Inflammatory macrophage treated with lipopolysaccharide for 4 hours (primary cell): ENCODE results near the gene GREM2.

Source experiments
- DNase-seq: peaks from one replicate; pipeline ENCODE4 v3.0.0-alpha.2; 2020

GREM2 gene

DNA sequence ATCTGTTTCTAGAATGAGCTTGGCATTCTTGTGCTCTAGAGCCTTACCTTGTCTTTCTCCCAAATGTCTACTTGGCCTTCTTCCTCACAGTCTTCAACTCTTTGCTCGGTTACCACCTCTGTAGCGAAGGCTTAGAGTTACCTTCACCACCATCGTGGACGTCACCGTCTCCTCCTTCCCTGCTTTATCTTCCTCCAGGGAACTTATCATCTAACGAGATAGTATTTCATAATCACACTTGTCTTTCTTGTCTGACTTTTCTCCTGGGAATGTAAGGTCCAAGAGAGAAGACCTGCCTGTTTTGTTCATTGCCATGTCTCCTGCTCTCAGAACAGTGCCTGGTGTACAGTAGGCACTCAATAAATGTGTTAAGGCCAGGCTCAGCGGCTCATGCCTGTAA is 115.6 kb downstream of the GREM2 start:
- no peak for DNase-seq

DNA sequence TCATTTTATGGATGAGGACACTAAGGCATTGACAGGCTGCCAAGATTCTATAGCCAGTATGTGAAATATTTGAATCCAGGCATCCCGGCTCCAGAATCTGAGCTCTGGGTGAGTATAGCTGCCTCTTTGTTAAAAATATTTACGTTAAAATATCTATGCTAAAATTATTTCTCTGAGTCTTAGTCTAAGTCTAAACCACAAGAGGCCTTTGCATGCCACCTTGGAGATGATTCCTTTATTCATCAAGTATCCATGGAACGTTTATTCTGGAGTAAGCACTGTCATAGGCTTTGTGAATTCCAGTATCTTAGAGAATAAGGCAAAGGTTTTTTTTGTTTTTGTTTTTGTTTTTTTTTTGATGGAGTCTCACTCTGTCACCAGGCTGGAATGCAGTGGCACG is 116.4 kb downstream of the GREM2 start:
- DNase-seq = no peak

DNA sequence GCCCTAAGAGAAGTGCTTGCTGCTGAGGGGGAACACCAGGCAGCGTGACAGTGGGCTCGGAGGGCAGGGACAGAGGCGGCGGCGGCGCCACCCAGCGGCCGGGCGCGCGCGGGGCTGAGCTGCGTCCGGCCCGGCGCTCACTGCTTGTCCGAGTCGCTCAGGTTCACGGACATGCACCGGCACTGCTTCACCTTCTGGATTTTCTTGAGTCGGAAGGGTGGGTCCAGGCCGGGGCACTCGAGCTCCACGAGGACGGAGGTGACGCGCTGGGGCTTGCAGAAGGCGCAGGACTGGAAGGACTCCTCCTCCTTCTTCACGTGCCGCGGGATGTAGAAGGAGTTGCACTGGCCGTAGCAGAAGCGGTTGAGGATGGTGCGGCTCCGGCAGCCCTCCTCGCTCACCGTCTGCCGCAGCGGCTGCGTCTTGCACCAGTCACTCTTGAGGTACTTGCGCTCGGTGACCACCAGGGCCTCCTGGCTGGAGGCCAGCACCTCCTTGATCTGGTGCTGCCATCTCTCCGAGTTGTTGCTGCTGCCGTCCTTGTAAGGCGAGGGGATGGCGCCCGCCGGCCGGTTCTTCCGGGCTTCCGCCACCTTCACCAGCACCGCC is 119.0 kb downstream of the GREM2 start:
- DNase-seq = no peak

DNA sequence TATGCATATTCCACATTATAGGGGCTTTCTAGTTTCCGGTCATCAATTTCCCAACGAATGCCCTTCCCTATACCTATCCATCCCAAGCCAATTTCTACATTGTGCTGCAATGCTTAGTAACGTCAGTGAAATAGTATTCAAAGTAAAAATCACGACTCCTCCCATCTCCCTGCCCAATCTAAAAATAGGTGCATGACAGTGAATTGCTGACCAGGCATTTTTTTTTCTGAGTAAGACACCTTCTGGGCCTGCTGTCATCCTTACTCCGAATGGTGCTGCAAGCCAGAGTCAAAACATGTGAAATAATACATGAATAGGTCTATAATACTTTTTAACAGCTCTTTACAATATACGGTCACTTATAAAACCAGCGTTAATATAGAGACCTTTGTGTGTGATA is 120.2 kb downstream of the GREM2 start:
- no peak for DNase-seq

DNA sequence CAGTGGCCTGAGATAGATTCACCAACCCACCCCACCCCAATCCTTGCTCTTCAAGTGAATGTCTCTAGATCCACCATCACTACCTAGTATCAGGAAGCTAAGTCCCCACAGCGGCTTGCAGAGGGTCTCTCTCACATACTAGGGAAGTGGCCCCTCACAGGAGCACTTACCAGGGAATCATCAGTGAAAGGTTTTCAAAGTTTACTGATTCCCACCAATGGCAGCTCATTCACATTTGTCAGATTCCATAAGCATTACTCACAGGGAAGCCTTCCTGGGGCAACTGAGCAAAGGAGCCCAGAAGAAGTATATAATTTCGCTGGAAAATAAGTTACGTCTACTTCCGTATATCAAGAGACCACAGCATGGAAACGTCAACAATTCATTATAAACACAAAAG is 120.8 kb downstream of the GREM2 start:
- DNase-seq = no peak

DNA sequence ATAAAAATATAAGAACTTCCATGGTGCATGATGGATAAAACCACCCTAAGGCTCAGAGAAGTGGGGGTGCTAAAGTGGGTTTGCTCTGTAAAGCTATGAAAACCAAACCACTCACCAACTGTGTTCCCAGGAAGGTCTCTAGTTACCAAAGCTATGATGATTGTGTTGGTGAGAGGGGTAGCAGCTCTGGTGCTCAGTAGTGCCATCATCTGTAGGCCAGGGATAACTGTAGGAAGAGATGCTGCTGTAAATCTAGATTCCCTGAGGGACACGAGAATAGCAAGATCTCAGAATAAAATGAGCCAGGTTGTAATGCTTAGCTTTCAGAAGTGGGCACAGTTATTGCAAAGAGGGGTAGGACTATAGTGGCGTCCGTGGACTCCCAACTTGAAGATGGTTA is 124.5 kb downstream of the GREM2 start:
- DNase-seq = no peak

DNA sequence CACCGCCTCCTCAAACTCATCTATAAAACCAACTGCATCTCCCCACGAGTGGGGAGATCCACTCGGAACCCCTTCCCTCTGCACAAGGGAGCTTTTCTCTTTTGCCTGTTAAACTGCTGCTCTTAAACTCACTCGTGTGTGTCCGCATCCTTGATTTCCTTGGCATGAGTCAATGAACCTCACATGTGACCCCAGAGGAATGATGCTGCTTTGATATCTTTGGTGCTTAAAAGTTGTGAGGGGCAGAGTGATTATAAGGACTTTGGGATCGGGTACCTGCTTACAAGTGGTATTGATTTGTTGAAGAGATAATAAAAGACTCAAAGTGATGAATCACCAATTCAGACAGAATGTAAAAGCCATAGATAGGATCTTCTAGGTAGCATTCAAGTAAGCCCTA is 125.3 kb downstream of the GREM2 start:
- DNase-seq = no peak

DNA sequence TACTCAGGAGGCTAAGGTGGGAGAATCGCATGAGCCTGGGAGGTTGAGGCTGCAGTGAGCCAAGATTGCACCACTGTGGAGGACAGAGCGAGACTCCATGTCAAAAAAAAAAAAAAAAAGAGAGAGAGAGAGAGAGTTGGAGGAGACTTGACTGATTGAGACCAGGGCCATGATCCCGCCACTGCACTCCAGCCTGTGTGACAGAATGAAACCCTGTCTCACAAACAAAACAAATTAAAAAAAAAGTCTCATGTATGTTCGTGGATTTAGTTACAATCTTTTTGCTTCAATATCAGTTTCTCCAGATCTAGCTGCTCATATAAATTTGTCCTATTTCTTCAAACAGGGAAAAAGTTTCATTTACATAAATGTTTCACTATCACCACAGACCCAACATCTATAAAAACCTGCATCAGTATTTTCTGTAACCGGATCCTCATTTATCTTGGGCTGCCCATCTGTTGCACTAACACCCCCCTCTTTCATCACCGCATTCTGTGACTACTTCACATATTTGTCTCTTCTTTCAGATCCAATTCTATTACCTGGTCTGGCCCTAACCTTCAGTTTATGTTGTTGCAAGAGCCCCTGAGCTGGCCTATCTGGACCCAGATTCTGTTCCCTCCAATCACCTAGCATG is 127.0 kb downstream of the GREM2 start:
- no peak for DNase-seq

DNA sequence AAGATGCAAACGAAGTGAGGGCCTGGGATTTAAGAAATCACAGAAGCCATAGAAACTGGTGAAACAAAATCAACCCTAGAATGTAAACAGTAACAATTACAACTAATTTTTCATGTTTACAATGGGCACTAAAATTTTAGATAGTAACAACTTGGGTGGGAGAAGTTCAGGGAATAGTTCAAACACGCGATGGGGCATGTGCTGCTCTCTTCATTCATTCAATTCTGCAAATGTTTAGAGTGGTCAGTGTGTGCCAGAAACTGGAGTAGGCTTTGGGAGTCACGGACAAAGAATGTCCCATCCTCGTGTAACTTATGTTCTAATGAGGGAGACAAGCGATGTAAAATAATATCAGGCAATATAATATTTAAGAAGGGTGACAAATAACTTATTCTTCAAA is 133.4 kb downstream of the GREM2 start:
- DNase-seq = no peak

DNA sequence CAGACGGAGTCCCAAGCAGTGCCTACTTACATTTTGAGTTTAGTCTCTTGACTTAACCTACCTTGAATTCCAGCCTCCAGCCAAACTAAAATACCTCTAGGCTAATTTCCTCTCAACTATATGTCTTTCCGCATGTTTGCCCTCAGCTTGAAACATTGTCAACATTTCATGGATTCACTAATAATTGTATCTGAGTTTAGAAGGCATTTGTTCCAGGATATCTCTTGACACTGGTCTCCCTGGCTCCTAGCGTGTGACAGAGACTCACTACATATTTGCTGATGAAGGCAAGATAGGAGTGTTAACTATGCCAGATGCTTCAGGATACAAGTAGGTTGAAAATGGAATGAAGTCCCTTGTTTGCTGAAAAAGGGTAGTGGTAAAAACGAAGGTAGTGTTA is 136.1 kb downstream of the GREM2 start:
- DNase-seq = no peak

DNA sequence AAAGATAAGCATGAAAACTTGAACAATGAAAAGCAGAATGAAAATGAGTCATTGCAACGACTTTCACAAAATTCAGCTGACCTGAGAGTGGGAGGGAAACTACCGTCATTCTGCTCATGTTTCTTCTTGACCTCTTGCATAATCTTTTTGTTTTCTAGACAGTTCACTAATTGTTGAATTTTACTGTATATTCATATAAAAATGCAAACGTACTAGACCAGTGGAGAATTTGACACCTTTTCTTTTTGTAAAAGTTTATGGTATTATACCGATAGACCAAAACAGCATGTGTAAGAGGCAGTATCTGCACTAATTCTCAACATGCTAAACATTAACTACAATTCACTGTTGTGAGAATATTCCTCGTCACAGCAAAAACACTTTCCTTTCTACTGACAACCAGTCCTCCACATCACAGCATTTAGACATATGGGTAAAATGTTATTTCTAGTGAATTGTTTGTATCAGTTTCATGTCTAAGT is 137.8 kb downstream of the GREM2 start:
- peak; percentile 26 for DNase-seq

DNA sequence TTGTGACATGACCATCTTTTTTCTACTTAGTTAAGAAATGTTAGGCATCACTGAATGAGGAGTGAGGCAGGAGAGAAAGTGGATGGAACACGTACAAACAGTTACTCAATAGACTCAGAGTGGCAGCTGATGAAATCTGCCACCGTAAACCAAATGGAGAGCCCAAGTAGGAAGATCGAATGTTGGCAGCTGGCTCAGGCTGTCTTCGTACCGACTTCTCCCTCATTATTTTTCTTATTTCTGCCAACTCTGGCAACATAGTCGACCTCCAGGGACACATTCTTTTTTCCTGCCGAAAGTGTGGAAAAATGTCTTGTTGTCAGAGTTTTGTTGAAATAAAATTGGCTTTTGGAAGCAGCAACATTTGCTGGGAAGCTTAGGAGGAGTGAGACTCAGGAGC is 143.3 kb downstream of the GREM2 start:
- no peak for DNase-seq

DNA sequence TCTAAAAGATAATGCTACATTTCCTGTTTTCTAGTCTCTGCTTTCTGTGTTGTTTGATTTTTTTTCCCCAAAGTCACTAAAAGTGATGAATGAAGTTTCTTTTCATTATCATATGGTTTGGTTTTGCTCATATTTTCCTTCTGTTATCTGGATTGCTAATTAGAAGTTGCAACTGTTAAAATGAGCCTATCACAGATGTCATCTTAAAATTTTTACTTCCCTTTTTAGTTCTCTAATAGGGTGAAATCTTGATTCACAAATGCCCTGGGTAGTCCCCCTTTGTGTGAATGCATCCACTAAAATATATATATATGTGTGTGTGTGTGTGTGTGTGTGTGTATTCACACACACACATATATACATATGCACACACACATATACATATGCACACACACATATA is 144.1 kb downstream of the GREM2 start:
- DNase-seq = no peak

DNA sequence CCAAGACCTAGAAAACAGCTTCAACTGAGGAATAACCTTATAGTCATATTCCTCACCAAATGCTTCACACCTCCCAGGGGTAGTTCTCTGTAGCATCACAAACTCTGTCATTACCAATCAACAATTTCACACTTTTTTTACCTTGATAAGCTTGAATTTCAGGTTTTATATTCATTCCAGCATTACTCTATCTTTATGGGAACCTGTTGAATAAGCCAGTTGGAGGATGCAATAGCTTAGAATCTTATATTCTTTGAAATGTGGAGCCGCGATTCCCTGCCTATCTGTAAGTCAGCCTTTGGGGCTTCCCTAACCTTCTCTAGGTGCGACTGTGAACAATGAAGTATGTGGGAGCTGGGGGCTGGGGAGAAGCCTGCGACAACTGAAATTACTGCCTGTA is 145.4 kb downstream of the GREM2 start:
- DNase-seq = no peak

DNA sequence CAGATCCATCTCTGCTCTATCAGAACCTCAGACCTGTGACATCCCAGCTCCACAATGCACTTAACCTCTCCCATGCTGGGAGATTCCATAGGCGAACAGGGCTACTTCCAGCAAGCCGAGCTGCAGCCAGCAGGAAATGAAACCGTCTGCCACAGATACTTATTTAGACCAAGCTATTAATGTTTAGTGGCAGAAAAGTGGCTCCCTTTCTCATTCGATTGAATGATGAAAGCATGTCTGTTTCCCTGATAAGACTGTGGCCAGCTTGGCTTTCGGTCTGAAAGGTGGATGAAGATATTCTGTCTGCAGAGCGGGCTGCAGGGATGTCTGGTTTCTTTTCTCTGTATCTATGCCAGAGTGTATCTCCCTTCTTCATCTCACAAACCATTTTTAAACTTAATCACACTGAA is 146.4 kb downstream of the GREM2 start:
- no peak for DNase-seq

DNA sequence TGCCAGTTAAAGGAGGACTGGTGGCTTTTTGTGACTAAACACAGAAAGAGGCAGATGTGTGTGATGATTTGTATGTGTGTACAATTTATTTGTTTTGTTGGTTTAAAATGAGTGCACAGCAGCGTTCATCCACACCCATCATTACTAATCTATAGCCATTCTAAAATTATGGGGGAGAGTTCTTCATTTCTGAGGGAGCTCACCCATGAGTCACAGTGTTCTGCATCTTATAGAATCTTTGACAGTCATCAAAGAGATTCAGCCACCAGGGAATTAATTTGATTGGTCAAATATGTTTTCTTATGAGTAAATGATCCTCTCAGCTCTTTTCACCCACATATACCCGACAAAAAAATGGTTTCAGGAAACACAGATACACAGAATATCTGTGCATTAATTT is 147.9 kb downstream of the GREM2 start:
- DNase-seq = no peak

DNA sequence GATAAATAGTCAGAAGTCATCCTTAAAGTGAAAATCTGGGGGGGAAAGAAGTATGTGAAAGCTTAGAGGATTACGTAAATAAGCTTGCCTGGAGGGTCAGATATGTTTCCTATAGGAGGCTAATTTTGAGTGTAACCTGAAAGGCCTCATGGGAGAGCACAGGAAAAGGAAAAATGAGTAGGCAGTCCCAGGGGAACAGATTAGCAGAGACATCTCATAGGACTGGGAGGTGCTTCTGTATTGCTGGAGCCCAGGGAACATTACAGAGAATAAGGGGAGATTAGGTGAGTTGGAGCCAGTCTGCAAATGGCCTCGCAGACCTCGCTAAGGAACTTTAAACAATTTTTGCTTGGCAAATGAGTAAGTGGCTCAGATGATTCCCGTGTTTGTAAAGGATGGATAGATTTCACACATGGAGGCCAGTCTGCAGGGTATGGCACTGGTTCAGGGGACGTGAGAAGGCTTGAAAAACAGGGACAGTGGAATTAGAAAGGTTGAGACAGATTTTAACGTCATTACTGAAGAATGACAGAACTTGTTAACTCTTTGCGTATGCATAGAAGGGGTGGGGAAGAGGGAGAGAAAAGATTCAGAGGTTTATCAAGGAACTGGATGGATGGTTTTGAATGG is 149.1 kb downstream of the GREM2 start:
- DNase-seq = no peak

DNA sequence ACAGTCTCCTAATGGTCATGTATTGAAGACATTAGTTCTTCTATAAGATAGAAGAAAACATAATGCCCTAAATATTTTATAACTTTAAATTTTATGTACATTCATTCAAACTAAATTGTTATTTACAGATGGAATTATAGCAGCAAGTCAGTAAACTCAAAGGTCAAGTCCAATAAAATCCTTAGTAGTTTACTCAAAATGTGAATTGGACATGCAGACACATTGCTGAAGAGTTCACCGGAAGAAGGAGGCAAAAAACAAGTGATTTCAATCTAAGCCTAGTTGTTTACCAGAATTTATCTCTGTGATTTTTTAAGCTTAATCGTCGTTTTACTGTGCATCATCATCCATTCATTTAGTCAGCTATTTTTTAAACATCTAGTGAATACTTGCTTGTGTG is 149.7 kb downstream of the GREM2 start:
- no peak for DNase-seq

DNA sequence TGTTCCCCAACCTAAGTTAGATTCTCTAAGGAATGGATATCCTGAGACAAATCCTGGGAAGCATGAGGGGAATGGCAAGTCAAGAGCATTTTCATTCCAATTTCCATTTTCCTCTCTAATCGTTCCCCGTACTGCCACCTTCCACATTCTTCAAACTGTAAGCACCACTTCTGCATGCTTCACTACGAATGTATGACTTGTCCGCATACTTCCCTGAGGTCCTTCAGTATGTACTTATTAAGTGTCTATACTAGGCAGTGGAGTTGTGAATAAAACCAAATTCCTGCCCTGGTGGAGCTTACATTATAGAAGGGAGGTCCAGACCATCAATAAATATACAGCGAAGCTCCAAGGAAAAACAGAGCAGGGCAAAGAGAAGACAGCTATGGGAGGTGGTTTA is 154.8 kb downstream of the GREM2 start:
- DNase-seq = no peak

DNA sequence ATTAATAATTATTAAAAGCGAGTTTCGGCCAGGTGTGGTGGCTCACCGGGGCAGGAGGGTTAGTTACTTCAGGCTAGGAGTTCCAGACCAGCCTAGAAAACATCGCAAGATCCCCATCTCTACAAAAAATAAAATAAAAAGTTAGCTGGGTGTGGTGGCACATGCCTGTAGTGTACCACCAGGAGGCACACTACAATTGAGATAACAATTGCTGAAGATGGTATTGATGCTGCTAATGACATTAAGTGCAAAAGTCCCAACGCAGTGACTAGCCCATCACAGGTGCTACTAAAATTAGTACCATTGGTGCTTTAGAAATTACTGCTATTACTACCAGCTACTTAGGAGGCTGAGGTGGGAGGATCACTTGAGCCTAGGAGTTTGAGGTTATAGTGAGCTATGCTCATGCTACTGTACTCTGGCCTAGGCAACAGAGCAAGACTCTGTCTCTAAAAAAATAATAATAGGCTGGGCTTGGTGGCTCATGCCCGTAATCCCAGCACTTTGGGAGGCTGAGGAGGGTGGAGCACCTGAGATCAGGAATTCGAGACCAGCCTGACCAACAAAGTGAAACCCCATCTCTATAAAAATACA is 156.6 kb downstream of the GREM2 start:
- no peak for DNase-seq

DNA sequence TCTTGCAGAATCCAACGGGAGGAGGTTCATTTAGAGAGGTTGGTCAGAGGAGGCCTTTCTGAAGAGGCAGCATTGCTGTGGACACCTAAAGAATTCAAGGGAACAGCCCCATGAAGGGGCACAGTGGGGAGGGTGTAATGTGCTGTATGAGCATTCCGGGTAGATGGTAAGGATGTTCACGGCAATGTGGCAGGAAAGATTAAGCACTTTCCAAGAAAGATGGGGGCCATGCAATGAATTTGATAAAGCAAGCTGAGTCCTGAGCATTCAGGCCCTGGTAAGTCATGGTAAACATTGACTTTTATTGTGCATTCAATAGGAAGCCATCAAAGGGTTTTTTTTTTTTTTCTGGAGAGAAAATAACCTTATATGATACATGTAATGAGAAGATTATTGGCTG is 166.6 kb downstream of the GREM2 start:
- DNase-seq = no peak

DNA sequence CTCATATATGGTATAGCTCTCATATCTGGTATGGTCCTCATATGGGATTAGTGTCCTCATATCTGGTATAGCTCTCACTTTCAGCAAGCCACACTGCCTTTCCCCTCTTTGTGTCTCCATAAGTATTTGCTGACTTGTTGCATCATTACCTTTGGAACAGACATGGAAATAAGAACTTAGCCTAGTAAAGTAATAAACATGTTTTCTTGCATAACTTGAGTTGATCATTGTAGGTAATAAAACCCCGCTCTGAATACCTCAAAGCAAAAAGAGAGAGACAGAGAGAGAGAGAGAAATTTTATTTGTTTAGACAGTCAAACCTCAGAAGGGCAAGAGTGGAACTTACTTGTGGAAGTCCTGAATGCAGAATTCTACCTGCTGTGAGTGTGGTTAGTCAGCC is 170.3 kb downstream of the GREM2 start:
- DNase-seq = no peak
